DND-41 (cell line): Measurements from ENCODE around the gene QSER1.

Experiments
- CTCF ChIP-seq: IDR thresholded peaks from 2 replicates; pipeline ENCODE4 v1.5.1; 2012; ENCODE audit warnings: borderline replicate concordance, low read length, moderate library complexity, mild to moderate bottlenecking; ENCODE audit not compliant: poor library complexity, severe bottlenecking; ENCODE audit errors: extremely low read depth
- EZH2 ChIP-seq: IDR thresholded peaks from 3 replicates; pipeline ENCODE4 v1.6.1; 2012; ENCODE audit warnings: borderline replicate concordance, low read depth, mild to moderate bottlenecking, moderate library complexity, low read length, inconsistent platforms; ENCODE audit not compliant: severe bottlenecking

GRCh38 chr11:32990481-32990880 is 97.9 kb downstream of the QSER1 start:
- TF ChIP-seq CTCF (no peak), EZH2 (no peak)
